Kidney (tissue), 14 donors: ENCODE results near the gene SERPINB5. TPM values are rescaled to one million over a fixed set of nuclear protein-coding genes. Genes with fewer than 3 reads are reported as not detected.

Source experiments
- DNase-seq, 5 donors: peaks; one replicate each; pipeline ENCODE4 v3.0.0-alpha.2; 2013 to 2020
- FAIRE-seq: peaks from 2 replicates; lab custom pipeline; 2012; peaks lifted over from hg19 to GRCh38; lab: Jason Lieb, UNC
- H3K27ac ChIP-seq, 2 donors: one replicate each; pipeline ENCODE4 v1.7.0; 2013; ENCODE audit warnings: low read depth in 2 of 2, low read length in 2 of 2, inconsistent platforms in 1 of 2
- H3K27me3 ChIP-seq: one replicate; pipeline ENCODE4 v1.7.1; 2013; ENCODE audit warnings: low read length, inconsistent platforms; ENCODE audit not compliant: control insufficient read depth, insufficient read depth
- H3K36me3 ChIP-seq, 3 donors: one replicate each; pipeline versions ENCODE4 v1.7.0 to v1.7.1; 2013; ENCODE audit warnings: low read length in 3 of 3, control low read depth in 1 of 3, inconsistent platforms in 1 of 3; ENCODE audit not compliant: insufficient read depth in 3 of 3, control insufficient read depth in 2 of 3
- H3K4me1 ChIP-seq, 3 donors: one replicate each; pipeline versions ENCODE4 v1.7.0 to v1.7.1; 2013; ENCODE audit warnings: low read length in 3 of 3, inconsistent platforms in 1 of 3, low read depth in 1 of 3; ENCODE audit not compliant: control insufficient read depth in 2 of 3, insufficient read depth in 2 of 3
- H3K4me3 ChIP-seq, 3 donors: one replicate each; pipeline versions ENCODE4 v1.7.0 to v1.8.1; 2013; ENCODE audit warnings: low read length in 3 of 3, control low read depth in 1 of 3, inconsistent platforms in 1 of 3
- H3K9ac ChIP-seq, 3 donors: one replicate each; pipeline versions ENCODE4 v1.7.0 to v1.7.1; 2013; ENCODE audit warnings: low read length in 3 of 3, control low read depth in 1 of 3, inconsistent platforms in 1 of 3
- H3K9me3 ChIP-seq, 3 donors: one replicate each; pipeline versions ENCODE4 v1.7.0 to v1.7.1; 2013; ENCODE audit warnings: low read length in 3 of 3, control low read depth in 1 of 3, inconsistent platforms in 1 of 3; ENCODE audit not compliant: control insufficient read depth in 2 of 3, insufficient read depth in 1 of 3
- intact Hi-C: fragments of 100-400 bp; cut with DNase I; formaldehyde crosslinking; loops from one replicate; pipeline ENCODE4 v1.11.1; 2022
- polyA plus RNA-seq: library from polyadenylated mRNA; stranded (reverse); fragments of 350-450 nt; fragmentation: Illumina TruSeq; extraction: RNeasy Lipid Tissue Mini Kit (QIAGEN cat#74804); gene quantifications from one replicate; pipeline ENCODE4 v1.2.3, GENCODE V29; 2014; ENCODE audit warnings: low read depth, low replicate concordance; ENCODE audit not compliant: insufficient read depth
- total RNA-seq: library from RNA; stranded (reverse); fragmentation: NEBNext Ultra II Directional; extraction: Animal tissue kit (Norgen Biotek cat#: 25700); gene quantifications from one replicate; pipeline ENCODE4 v1.2.1, GENCODE V29; 2021
- TF ChIP-seq, protein P1 (sequence below): IDR thresholded peaks from 3 replicates; pipeline ENCODE4 v1.5.1; 2012; ENCODE audit warnings: mild to moderate bottlenecking, moderate library complexity, borderline replicate concordance; ENCODE audit not compliant: insufficient read depth; ENCODE audit errors: extremely low read depth
- donor health status: control.
- donor health status: control.
- donor health status: control.
- donor health status: control.
- donor health status: control.
- donor health status: DM: yes; HTN: yes; CAD: no.
- donor health status: Normal renal cell carcinoma (clear cell type).

The SERPINB5 gene
- total and polyA plus RNA-seq, 2 donors from 2014 or later: not detected

DNA sequence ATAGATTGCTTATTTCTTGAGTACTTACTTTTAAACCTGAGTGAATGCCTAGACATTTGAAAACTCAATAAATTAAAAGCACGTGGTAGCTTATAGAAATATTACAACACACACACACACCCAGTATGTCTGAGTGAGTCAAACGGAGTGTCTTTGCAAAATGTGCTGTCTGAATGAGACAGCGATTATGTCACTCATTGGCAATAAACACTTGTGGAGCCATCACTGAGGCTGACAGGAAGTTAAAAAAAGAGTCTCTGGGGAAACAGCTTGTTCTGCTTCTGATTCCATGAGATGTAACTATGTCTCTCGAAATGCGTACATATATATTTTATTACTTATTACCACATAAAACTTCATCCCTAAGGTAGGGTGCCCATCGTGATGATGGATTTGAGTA lies 32.2 kb upstream of the SERPINB5 start:
- FAIRE-seq: no peak
- H3K27ac ChIP-seq: no peak overlapping the region
- no peaks in the 10 kb centered on the region for H3K4me1 ChIP-seq
- no peaks in the 10 kb centered on the region for H3K27me3 ChIP-seq
- no peaks in the 10 kb centered on the region for H3K9me3 ChIP-seq
- H3K4me3 ChIP-seq: no peak overlapping the region
- no peaks in the 10 kb centered on the region for H3K36me3 ChIP-seq
- no peak overlapping the region for H3K9ac ChIP-seq
- intact Hi-C loops: no loop called here
- no peak for DNase-seq
- TF ChIP-seq, protein P1, sequence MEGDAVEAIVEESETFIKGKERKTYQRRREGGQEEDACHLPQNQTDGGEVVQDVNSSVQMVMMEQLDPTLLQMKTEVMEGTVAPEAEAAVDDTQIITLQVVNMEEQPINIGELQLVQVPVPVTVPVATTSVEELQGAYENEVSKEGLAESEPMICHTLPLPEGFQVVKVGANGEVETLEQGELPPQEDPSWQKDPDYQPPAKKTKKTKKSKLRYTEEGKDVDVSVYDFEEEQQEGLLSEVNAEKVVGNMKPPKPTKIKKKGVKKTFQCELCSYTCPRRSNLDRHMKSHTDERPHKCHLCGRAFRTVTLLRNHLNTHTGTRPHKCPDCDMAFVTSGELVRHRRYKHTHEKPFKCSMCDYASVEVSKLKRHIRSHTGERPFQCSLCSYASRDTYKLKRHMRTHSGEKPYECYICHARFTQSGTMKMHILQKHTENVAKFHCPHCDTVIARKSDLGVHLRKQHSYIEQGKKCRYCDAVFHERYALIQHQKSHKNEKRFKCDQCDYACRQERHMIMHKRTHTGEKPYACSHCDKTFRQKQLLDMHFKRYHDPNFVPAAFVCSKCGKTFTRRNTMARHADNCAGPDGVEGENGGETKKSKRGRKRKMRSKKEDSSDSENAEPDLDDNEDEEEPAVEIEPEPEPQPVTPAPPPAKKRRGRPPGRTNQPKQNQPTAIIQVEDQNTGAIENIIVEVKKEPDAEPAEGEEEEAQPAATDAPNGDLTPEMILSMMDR: no peak

DNA sequence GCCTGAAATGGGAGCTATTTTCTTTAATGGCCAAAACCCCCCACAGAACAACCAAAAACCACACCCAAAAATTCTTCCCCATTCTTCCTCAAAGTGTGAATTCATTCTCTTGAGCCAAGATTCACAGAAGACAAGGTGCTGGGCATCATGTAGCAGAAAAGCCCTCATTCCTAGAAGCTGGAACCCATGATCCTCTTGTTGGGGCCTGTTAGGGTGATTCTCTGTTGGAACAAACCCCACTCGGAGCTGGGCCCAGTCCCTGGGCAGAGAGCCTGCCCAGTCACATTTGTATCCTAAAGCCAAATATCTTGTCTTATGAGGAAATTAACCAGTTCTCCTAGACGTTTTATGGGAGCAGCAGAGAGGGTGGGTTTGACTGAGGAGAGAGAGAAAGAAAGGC lies 31.7 kb upstream of the SERPINB5 start:
- TF ChIP-seq, protein P1: no peak
- no peaks in the 10 kb centered on the region for H3K4me1 ChIP-seq
- no peak overlapping the region for H3K4me3 ChIP-seq
- FAIRE-seq (no peak), DNase-seq (no peak)
- H3K36me3 ChIP-seq: no peaks in the 10 kb centered on the region
- intact Hi-C loops: no loop called here
- no peaks in the 10 kb centered on the region for H3K9me3 ChIP-seq
- H3K27me3 ChIP-seq: no peaks in the 10 kb centered on the region
- H3K9ac ChIP-seq: no peak overlapping the region
- no peak overlapping the region for H3K27ac ChIP-seq

DNA sequence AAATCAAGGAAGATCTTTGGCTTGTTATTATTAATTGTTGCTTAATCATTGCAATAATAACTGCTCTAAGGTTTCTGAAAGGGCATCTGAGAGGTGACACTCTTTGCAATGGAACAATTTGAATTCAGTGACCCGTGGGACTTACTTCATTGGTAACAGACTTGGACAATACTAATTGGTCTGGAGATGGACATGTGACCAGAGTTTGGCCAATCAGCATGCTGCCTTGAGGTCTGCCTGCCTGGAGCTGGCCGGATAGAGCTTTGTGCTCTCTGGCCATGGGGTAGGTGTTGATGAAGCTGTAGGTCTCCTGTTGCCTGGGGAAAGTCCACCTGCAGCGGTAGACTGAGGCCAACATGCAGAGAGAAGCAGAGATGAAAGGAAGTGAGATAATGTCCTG lies 30.5 kb upstream of the SERPINB5 start:
- DNase-seq (no peak), FAIRE-seq (no peak)
- H3K27ac ChIP-seq: no peak overlapping the region
- no peaks in the 10 kb centered on the region for H3K27me3 ChIP-seq
- no peak overlapping the region for H3K4me3 ChIP-seq
- H3K9me3 ChIP-seq: no peaks in the 10 kb centered on the region
- no peaks in the 10 kb centered on the region for H3K4me1 ChIP-seq
- TF ChIP-seq, protein P1: no peak
- H3K9ac ChIP-seq: no peak overlapping the region
- H3K36me3 ChIP-seq: no peaks in the 10 kb centered on the region
- intact Hi-C loops: no loop called here

DNA sequence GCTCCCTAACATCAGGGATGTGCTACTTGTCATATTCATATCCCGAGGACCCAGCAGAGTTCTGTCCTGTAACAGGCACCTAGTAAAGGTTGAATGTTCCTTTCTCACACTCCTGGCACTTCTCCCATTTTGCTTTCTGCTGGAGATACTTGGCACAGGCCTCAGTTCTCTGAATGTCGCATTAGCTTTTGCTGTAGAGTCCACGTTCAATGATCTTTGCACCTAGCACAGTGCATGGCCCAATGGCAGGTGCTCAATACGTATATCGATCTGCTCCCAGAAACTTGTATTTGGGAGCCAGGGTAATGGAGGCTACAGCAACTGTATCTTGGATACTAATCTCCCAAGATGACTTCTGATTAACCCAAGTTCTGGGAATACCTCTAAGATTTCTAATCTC lies 29.7 kb upstream of the SERPINB5 start:
- FAIRE-seq (no peak), DNase-seq (no peak)
- Histone ChIP-seq H3K36me3 (no peaks in the 10 kb centered on the region), H3K27ac (no peak overlapping the region), H3K4me3 (no peak overlapping the region), H3K9me3 (no peaks in the 10 kb centered on the region), H3K9ac (no peak overlapping the region), H3K27me3 (no peaks in the 10 kb centered on the region), H3K4me1 (no peaks in the 10 kb centered on the region)
- intact Hi-C loops: no loop called here
- TF ChIP-seq, protein P1: no peak
